HG03439 (cell line): ENCODE measurements around the gene CREB1.

ENCODE experiments used
- ATAC-seq: cut with Tn5 transposase; IDR thresholded peaks from one replicate; pipeline ENCODE4 v1.9.1; 2021; ENCODE audit warnings: mild to moderate bottlenecking, moderate library complexity; ENCODE audit not compliant: unreplicated experiment

Gene CREB1

GRCh38 chr2:207540431-207540830 lies 10.7 kb downstream of the CREB1 start:
- no peak for ATAC-seq

DNA sequence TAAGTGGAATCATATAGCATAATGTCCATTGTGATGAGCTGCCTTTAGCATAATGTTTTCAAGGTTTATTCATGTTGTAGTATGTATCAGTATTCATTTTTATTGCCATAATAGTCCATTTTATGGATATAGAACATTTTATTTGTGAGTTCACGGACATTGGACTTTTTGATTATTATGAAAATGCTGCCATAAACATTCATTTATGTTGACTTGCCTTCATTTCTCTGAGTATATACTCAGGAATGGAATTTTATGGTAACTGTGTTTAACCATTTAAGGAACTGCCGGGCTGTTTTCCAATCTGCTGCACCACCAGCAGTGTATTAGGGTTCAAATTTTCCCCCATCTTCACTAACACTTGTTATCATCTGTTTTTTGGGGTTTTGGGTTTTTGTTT lies 12.2 kb downstream of the CREB1 start:
- ATAC-seq: no peak

DNA sequence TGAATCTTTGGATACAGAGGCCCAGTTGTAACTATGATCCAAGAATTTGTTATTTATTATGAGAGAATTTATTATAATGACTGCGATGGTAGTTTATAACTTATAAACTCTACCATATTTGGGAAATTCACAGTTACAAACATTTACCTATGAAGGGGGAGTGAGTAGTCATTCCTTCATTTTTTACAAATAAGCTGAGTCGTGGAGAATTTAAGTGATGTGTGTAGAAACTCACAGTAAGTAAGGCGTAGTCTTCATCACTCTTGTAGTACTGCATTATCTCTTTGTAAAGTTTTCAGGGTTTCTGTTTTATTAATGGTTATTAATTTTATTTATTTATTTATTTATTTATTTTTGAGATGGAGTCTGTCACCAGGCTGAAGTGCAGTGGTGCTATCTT lies 13.5 kb downstream of the CREB1 start:
- no peak for ATAC-seq

DNA sequence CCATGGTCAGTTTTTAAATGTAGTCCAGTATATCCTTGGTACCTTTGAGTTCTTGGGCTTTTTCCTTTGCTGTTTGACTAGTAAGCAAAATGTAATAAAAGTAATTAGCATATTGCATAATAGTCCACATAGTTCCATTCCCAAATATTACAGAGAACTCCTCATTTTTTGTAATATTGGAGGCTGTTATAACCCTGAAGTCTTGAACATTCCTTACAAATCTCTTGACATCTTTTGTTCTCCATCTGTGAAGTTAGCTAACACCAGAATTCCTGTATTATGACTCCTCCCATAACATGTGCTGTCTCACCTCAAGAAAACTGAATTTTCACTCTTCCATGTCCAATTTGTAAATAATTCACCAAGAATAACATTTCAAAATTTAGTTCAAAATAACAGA lies 17.1 kb downstream of the CREB1 start:
- no peak for ATAC-seq

DNA sequence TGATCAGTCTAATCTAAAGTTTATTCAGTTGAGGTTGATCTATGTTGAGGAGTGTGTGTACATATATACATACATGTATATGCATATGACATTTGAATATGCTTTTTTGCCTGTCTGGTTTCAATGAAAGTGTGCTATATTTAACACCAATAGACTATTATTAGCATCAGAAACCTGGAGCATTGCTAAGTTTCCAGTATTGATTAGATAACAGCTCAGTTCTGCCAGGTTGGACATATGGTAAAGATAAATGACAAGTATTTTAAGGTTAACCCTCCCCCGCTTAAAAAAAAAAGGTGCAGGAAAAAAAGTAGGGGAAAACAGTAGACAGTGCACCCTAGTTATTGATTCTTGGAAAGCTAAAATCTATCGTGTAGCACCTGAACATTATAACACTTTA lies 19.4 kb downstream of the CREB1 start:
- ATAC-seq: no peak

- ATAC-seq: no peak
Observed at GRCh38 chr2:207558079-207558491, 28.3 kb downstream of the CREB1 start.

GRCh38 chr2:207561386-207562080 lies 31.8 kb downstream of the CREB1 start:
- no peak for ATAC-seq

DNA sequence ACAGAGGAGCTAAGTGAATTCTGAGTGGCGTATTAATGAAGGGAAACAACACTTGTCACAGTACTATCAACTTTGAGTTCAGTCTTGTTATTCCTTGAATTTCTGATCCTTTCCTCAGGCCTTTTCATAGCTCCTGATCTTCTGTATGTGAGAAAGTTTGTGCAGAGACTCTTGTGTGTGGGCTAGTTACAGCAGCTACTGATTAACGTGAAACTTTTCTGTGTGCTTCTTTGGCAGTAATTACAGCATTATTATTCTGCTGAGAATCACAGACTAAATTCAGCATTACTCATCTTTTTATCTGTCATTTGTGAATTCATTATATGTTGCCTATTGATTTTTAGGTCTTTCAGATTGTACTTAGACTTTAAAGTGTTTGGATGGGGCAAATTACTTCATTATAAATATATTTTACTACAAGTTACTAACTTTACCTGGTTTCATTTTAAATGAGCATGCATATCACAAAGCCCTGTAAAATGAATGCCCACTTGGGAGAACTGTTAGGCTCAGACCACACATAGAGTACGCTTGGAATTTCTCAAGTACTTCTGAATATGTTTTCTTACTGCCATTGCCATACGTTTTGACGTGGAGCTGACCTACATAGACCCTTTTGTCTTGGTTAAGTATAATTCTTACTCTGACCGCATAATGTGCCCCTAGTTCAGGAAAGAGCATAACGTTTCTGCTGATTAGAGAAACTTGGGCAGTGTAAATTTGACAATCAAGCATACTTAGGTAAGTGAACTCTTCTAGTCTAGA lies 36.2 kb downstream of the CREB1 start:
- no peak for ATAC-seq

- ATAC-seq: no peak
Observed at GRCh38 chr2:207567671-207568070, 37.9 kb downstream of the CREB1 start.

GRCh38 chr2:207571370-207571769 lies 41.6 kb downstream of the CREB1 start:
- ATAC-seq: no peak

- ATAC-seq: no peak
Observed at GRCh38 chr2:207584952-207585351, 55.2 kb downstream of the CREB1 start.

DNA sequence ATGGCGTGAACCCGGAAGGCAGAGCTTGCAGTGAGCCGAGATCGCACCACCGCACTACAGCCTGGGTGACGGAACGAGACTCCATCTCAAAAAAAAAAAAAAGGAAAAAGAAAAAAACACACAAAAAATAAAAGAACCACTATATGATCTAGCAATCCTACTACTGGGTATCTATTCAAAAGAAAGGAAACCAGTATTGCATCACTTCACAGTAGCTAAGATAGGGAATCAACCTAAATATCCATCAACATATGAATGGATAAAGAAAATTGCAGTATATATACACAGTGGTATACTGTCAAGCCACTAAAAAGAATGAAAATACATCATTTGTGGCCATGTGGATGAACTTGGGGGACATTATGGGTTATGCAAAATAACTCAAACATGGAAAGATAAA lies 57.5 kb downstream of the CREB1 start:
- no peak for ATAC-seq

DNA sequence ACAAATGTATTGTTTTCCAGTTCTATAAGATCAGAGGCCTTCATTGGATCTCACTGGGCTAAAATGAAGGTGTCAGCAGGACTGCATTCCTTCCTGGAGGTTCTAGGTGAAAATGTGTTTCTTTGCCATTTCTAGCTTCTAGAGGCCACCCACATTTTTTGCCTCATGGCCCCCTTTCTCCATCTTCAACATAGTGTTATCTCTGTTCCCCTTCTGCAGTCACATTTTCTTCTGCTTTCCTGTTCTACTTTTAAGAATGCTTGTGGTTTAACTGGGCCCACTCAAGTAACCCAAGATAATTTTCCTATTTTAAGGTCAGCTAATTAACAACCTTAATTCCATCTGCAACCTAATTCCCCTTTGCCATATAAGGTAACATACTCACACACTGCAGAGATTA lies 59.4 kb downstream of the CREB1 start:
- no peak for ATAC-seq

DNA sequence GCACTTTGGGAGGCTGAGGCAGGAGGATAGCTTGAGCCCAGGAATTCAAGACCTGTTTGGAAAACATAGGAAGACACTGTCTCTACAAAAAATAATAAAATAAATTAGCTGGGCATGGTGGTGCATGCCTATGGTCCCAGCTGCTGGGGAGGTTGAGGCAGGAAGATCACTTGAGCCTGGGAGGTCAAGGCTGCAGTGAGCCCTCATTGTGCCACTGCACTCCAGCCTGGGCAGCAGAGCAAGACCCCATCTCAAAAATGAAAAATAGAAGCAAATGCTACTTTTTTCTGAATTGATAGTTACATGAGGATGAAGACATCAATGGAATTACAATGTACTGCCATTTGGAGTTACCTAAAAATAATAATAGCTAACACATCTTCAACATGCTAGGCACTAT lies 63.5 kb downstream of the CREB1 start:
- ATAC-seq: no peak

- ATAC-seq: no peak
Observed at GRCh38 chr2:207594264-207594663, 64.5 kb downstream of the CREB1 start.

- ATAC-seq: no peak
Observed at GRCh38 chr2:207594731-207595130, 65.0 kb downstream of the CREB1 start.

- no peak for ATAC-seq
Observed at GRCh38 chr2:207599636-207600035, 69.9 kb downstream of the CREB1 start.

DNA sequence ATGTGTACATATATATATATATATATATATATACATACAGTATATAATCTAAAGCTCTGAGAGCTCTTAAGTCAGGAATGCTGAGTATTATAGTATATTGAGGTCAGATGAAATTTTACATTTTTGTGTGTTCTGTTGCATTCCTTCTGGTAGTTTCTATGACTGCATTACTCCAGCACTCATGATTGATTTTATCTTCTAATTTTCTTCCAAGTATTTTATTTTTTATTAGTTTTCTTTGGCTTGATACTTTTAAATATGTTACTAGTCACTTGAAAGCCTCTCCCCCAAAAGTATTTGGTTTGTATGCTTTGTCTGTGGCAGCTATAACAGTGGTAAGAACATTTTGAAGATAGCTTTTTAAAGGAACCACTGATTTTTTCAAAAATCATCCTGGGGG lies 70.5 kb downstream of the CREB1 start:
- ATAC-seq: no peak

- no peak for ATAC-seq
Observed at GRCh38 chr2:207601774-207602173, 72.0 kb downstream of the CREB1 start.

DNA sequence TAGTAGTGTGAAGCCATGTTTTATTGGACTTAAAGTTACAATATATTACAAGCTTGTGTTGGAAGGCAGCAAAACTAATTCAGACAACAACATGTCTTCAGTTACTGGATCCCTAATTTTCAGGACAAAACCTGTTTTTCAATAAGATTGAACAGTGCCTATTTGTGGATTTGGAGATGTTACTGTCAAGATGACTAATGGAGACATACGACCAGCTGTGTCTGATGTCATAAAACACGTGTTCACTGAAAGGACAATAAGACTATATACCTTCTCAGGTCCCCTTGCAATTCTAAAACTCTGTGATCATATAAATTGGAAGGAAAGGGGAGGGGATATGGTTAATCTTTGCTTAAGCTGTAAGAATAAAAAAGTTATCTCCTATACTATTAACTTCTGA lies 73.7 kb downstream of the CREB1 start:
- no peak for ATAC-seq

GRCh38 chr2:207606399-207606798 lies 76.6 kb downstream of the CREB1 start:
- ATAC-seq: no peak

DNA sequence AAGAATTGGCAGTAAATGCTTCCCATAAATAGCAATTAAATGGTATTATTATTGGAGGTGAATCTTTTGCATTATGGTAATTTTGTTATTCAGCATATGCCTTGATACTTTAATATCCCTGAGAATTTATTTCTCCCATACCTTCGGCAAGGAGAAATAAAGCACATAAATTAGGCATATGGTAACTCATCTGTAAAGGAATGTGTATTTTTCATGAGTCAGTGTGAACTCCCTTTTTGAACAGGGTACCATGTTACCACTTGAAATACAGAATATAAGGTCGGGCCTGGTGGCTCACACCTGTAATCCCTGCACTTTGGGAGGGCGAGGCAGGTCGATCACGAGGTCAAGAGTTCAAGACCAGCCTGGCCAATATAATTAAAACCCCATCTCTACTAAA lies 77.1 kb downstream of the CREB1 start:
- ATAC-seq: no peak

DNA sequence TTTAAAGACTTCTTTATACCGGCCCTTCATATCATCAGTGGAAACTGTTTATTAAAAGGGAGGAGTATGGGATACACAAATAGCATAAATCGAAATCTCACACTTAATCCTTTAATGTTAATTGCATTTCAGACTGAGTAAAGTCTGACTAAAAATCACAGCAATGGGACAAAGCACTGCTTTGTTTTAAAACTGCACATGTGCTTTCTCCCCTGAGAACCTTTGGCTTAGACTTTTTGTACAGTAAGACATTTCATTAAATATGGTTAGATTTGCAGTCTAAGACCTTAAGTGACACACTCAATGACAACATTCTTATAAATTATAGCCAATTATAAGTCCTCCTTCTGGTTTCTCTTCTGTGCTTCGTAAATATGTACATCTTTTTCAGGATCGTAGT lies 83.0 kb downstream of the CREB1 start:
- ATAC-seq: no peak
